GM23248 (cell line): ENCODE measurements around the gene TMOD3. TPM values are rescaled to one million over a fixed set of nuclear protein-coding genes. Genes with fewer than 3 reads are reported as not detected.

Experiments
- DNase-seq: peaks from one replicate; pipeline ENCODE4 v3.0.0-alpha.2; 2015
- H2AFZ ChIP-seq: fragments of 200-600 bp; sonication (generic); 2 replicates; pipeline ENCODE4 v1.6.1; 2016; ENCODE audit warnings: antibody characterized with exemption
- H3F3A ChIP-seq: fragments of 200-600 bp; sonication (generic); 2 replicates; pipeline ENCODE4 v1.6.1; 2016; ENCODE audit warnings: mild to moderate bottlenecking, antibody characterized with exemption, mixed run types; ENCODE audit not compliant: insufficient read depth
- H3K27ac ChIP-seq: fragments of 200-600 bp; sonication (generic); 2 replicates; pipeline ENCODE4 v1.5.1; 2016; ENCODE audit warnings: mild to moderate bottlenecking
- H3K27me3 ChIP-seq: fragments of 200-600 bp; sonication (generic); replicated peaks from 2 replicates; pipeline ENCODE4 v1.6.1; 2016; ENCODE audit warnings: mild to moderate bottlenecking; ENCODE audit not compliant: insufficient read depth
- H3K36me3 ChIP-seq: fragments of 200-600 bp; sonication (generic); 2 replicates; pipeline ENCODE4 v1.6.1; 2016; ENCODE audit warnings: low read depth, mild to moderate bottlenecking
- H3K4me1 ChIP-seq: fragments of 200-600 bp; sonication (generic); 2 replicates; pipeline ENCODE4 v1.6.1; 2016; ENCODE audit warnings: mild to moderate bottlenecking; ENCODE audit not compliant: insufficient read depth
- H3K4me2 ChIP-seq: fragments of 200-600 bp; sonication (generic); one replicate; pipeline ENCODE4 v1.6.1; 2016; ENCODE audit warnings: mild to moderate bottlenecking; ENCODE audit not compliant: unreplicated experiment
- H3K4me3 ChIP-seq: fragments of 200-600 bp; sonication (generic); 2 replicates; pipeline ENCODE4 v1.5.1; 2016; ENCODE audit warnings: mild to moderate bottlenecking
- H3K79me2 ChIP-seq: fragments of 200-600 bp; sonication (generic); 2 replicates; pipeline ENCODE4 v1.6.1; 2016; ENCODE audit warnings: mild to moderate bottlenecking; ENCODE audit not compliant: insufficient read depth
- H3K9ac ChIP-seq: fragments of 200-600 bp; sonication (generic); 2 replicates; pipeline ENCODE4 v1.6.1; 2016; ENCODE audit warnings: mild to moderate bottlenecking
- H3K9me2 ChIP-seq: fragments of 200-600 bp; sonication (generic); 2 replicates; pipeline ENCODE4 v1.6.1; 2016; ENCODE audit warnings: mixed run types, mild to moderate bottlenecking, moderate library complexity; ENCODE audit not compliant: insufficient read depth
- H3K9me3 ChIP-seq: fragments of 200-600 bp; sonication (generic); one replicate; pipeline ENCODE4 v1.6.1; 2017; ENCODE audit warnings: low read depth
- H4K20me1 ChIP-seq: fragments of 200-600 bp; sonication (generic); 2 replicates; pipeline ENCODE4 v1.6.0; 2016; ENCODE audit not compliant: insufficient read depth
- EZH2 ChIP-seq: fragments of 200-600 bp; sonication (generic); IDR thresholded peaks from 2 replicates; pipeline ENCODE4 v1.6.1; 2018; ENCODE audit warnings: antibody characterized with exemption, mild to moderate bottlenecking; ENCODE audit not compliant: insufficient read depth, poor library complexity, severe bottlenecking
- EZH2phosphoT487 ChIP-seq: fragments of 200-600 bp; sonication (generic); IDR thresholded peaks from 2 replicates; pipeline ENCODE4 v1.6.1; 2018; ENCODE audit warnings: antibody characterized with exemption, moderate library complexity, mild to moderate bottlenecking, low read depth; ENCODE audit not compliant: insufficient read depth
- WGBS, 2 experiments: methylation state at CpG; one replicate each; pipeline ENCODE4 v1.1.6; 2015 to 2017; ENCODE audit warnings: low lambda C conversion rate in 2 of 2, low coverage in 1 of 2; ENCODE audit errors: missing lambda C conversion rate in 2 of 2; 5-methylcytosine and 5-hydroxymethylcytosine counted together
- in situ Hi-C: fragments of 300-500 bp; cut with MboI; formaldehyde crosslinking; loops from 2 replicates; pipeline ENCODE4 v1.15.0; 2020
- polyA plus RNA-seq: library from polyadenylated mRNA; unstranded; fragments of >200 nt; fragmentation: Nextera tagmentation; extraction: Ambion mirVana; gene quantifications from 2 replicates; pipeline ENCODE4 v1.2.1, GENCODE V29; 2016
- small RNA-seq: library from RNA; depleted of rRNA; stranded (forward); fragments of <200 nt; gene quantifications from one replicate; pipeline ENCODE3, GENCODE V24; 2014; ENCODE audit warnings: low read depth, low replicate concordance
- total RNA-seq: library from RNA; depleted of rRNA; stranded (reverse); fragments of >200 nt; shearing (Covaris generic); gene quantifications from 2 replicates; pipeline ENCODE4 v1.2.3, GENCODE V29; 2014; rRNA removed

TMOD3 gene
- total and polyA plus RNA-seq, 2 experiments from 2014 or later = 35.1 to 47.2 TPM

DNA sequence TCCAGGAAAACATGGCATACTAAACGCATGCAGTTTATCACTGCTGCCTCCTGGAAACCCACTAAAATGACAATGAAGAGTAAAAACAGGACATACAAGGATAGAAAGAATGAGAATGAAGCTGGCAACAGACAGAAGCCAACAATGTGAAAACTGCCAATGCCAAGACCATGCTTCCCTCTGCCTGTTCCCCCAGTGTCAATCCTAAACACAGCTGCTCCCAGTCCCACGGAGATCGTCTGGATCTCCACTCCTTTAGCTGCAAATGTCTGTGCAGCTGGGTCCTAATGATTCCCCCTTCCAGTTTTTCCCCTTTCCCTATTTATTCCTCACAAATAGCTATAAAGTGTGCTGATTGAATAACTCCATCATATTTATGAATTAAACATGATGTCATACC, 126.1 kb downstream of the TMOD3 start:
- H2AFZ ChIP-seq = no peak overlapping the region
- H3K9ac ChIP-seq = no peak overlapping the region
- no peaks in the 10 kb centered on the region for H3K27me3 ChIP-seq
- H3K4me1 ChIP-seq = no peaks in the 10 kb centered on the region
- WGBS, 2 experiments = 88 to 92% methylated on average over 3 of the region's 3 CpGs
- DNase-seq = no peak
- H3K27ac ChIP-seq = no peak overlapping the region
- no peaks in the 10 kb centered on the region for H3F3A ChIP-seq
- no peaks in the 10 kb centered on the region for H4K20me1 ChIP-seq
- H3K9me3 ChIP-seq = no peaks in the 10 kb centered on the region
- H3K4me2 ChIP-seq = no peak overlapping the region
- 0 out of 2 replicates have a peak, but pooled peaks cover 7% of the 10 kb centered on the region for H3K79me2 ChIP-seq
- in situ Hi-C loops = no loop called here
- H3K4me3 ChIP-seq = no peak overlapping the region
- peaks cover 58% of the 10 kb centered on the region for H3K36me3 ChIP-seq
- H3K9me2 ChIP-seq = no peaks in the 10 kb centered on the region
- TF ChIP-seq EZH2 (no peak), EZH2phosphoT487 (no peak)

Small RNA genes within 50 kb of the gene (small RNA-seq; reads per million reads assigned to genes)
- not detected for gene AC090971.5
- gene RF00017 = not detected
- gene RF00019 = not detected
- gene RNU6-90P = not detected

Other genes starting within 250 kb of the TMOD3 start
- 17.6 and 28.8 TPM in 2 replicates for gene DMXL2, start 206.9 kb upstream of the TMOD3 start, total RNA-seq
- 3.6 and 5.2 TPM in 2 replicates for gene DMXL2, start 206.9 kb upstream of the TMOD3 start, polyA plus RNA-seq
- gene SCG3, start 148.2 kb upstream of the TMOD3 start, total RNA-seq = not detected in 2 replicates
- gene SCG3, start 148.2 kb upstream of the TMOD3 start, polyA plus RNA-seq = 0.20 TPM in 1 of 2 replicates, not detected in the other
- gene LYSMD2, start 92.0 kb upstream of the TMOD3 start, total RNA-seq = 6.3 and 7.5 TPM in 2 replicates
- gene LYSMD2, start 92.0 kb upstream of the TMOD3 start, polyA plus RNA-seq = 6.7 and 8.1 TPM in 2 replicates
- gene TMOD2, start 78.1 kb upstream of the TMOD3 start, total RNA-seq = 5.9 and 7.8 TPM in 2 replicates
- 4.1 and 4.6 TPM in 2 replicates for gene TMOD2, start 78.1 kb upstream of the TMOD3 start, polyA plus RNA-seq
- gene LEO1, start 142.1 kb downstream of the TMOD3 start, total RNA-seq = 28.1 and 33.6 TPM in 2 replicates
- gene LEO1, start 142.1 kb downstream of the TMOD3 start, polyA plus RNA-seq = 34.1 and 36.0 TPM in 2 replicates
- 55.4 and 69.3 TPM in 2 replicates for gene MAPK6, start 189.6 kb downstream of the TMOD3 start, total RNA-seq
- gene MAPK6, start 189.6 kb downstream of the TMOD3 start, polyA plus RNA-seq = 36.0 and 36.5 TPM in 2 replicates